Nephron (organoid): ENCODE measurements around the gene ENPP6.

ENCODE experiments used
- H3K27ac Mint-ChIP-seq, 3 experiments: 2 replicates each; pipeline ENCODE4 v1.8.0; 2020; ENCODE audit warnings: mixed read lengths in 3 of 3, mild to moderate bottlenecking in 2 of 3, moderate library complexity in 1 of 3
- H3K27me3 Mint-ChIP-seq: 2 replicates; pipeline ENCODE4 v1.8.0; 2021; ENCODE audit warnings: low read depth, mild to moderate bottlenecking, moderate library complexity, mixed read lengths
- H3K36me3 Mint-ChIP-seq: 2 replicates; pipeline ENCODE4 v1.8.0; 2020; ENCODE audit warnings: low read depth, mixed read lengths
- H3K4me1 Mint-ChIP-seq: 2 replicates; pipeline ENCODE4 v1.8.0; 2020; ENCODE audit warnings: mixed read lengths
- H3K4me3 Mint-ChIP-seq, 3 experiments: 2 replicates each; pipeline ENCODE4 v1.8.0; 2020; ENCODE audit warnings: mild to moderate bottlenecking in 3 of 3, mixed read lengths in 3 of 3, moderate library complexity in 2 of 3
- H3K9me3 Mint-ChIP-seq: 2 replicates; pipeline ENCODE4 v1.8.0; 2020; ENCODE audit warnings: mixed read lengths
- TF ChIP-seq, protein P1 (sequence below), 3 experiments: fragments of 200-600 bp; sonication (generic); IDR thresholded peaks; one replicate each; pipeline ENCODE4 v1.5.0; 2021; ENCODE audit warnings: antibody characterized with exemption in 3 of 3; ENCODE audit not compliant: unreplicated experiment in 3 of 3

Gene ENPP6

DNA sequence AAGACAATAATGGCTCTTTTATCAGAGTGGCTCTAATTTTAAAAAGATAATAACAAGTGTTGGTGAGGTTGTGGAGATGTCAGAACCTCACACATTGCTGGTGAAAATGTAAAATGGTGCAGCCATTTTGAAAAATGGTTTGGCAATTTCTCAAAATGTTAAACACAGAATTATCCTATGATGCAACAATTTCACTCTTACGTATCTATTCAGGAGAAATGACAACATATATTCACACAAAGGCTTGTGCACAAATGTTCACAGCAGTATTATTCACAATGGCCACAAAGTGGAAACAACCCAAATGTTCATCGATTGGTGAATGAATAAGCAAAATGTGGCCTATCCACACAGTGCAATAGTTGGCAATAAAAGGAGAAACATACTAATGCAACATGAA is 24.7 kb downstream of the ENPP6 start:
- TF ChIP-seq, protein P1, sequence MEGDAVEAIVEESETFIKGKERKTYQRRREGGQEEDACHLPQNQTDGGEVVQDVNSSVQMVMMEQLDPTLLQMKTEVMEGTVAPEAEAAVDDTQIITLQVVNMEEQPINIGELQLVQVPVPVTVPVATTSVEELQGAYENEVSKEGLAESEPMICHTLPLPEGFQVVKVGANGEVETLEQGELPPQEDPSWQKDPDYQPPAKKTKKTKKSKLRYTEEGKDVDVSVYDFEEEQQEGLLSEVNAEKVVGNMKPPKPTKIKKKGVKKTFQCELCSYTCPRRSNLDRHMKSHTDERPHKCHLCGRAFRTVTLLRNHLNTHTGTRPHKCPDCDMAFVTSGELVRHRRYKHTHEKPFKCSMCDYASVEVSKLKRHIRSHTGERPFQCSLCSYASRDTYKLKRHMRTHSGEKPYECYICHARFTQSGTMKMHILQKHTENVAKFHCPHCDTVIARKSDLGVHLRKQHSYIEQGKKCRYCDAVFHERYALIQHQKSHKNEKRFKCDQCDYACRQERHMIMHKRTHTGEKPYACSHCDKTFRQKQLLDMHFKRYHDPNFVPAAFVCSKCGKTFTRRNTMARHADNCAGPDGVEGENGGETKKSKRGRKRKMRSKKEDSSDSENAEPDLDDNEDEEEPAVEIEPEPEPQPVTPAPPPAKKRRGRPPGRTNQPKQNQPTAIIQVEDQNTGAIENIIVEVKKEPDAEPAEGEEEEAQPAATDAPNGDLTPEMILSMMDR (IDR thresholded peaks at IDR 0.05; ENCODE audit: unreplicated experiment in 3 of 3), result no peak
- Mint-ChIP-seq H3K27ac (no peak overlapping the region), H3K4me3 (no peak overlapping the region), H3K27me3 (peaks cover 4% of the 10 kb centered on the region), H3K4me1 (peaks cover 27% of the 10 kb centered on the region), H3K9me3 (no peaks in the 10 kb centered on the region), H3K36me3 (no peaks in the 10 kb centered on the region)

DNA sequence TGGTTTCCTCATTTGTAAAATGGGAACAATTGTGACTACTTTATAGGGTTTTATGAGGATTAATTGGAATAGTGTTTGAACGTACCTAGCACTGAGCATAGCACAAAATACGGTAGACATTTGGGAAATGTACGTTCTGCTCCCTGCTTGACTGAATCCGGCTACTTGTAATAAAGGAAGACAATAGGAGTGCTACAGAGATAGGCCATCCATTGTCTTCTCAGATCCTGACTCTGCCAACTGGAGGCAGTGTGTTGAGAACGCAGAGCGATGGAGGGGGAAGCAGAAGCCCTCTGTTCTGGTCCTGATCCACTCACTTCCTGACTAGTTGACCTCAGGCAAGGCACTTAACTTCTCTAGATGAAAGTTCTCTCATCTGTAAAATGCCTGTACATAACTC is 26.4 kb downstream of the ENPP6 start:
- Mint-ChIP-seq H3K4me3 (no peak overlapping the region), H3K4me1 (peaks cover 11% of the 10 kb centered on the region), H3K27me3 (peaks cover 4% of the 10 kb centered on the region), H3K27ac (no peak overlapping the region), H3K36me3 (no peaks in the 10 kb centered on the region), H3K9me3 (no peaks in the 10 kb centered on the region)
- TF ChIP-seq, protein P1 (IDR thresholded peaks at IDR 0.05; ENCODE audit: unreplicated experiment in 3 of 3), result no peak

- Mint-ChIP-seq H3K27me3 (peaks cover 4% of the 10 kb centered on the region), H3K4me3 (no peak overlapping the region), H3K27ac (no peak overlapping the region)
Observed at GRCh38 chr4:184190711-184191110, 27.0 kb downstream of the ENPP6 start.

GRCh38 chr4:184189966-184190365 is 27.7 kb downstream of the ENPP6 start:
- peaks cover 10% of the 10 kb centered on the region for H3K27me3 Mint-ChIP-seq
- no peak overlapping the region for H3K27ac Mint-ChIP-seq
- no peaks in the 10 kb centered on the region for H3K4me1 Mint-ChIP-seq
- no peaks in the 10 kb centered on the region for H3K9me3 Mint-ChIP-seq
- TF ChIP-seq, protein P1 (IDR thresholded peaks at IDR 0.05; ENCODE audit: unreplicated experiment in 3 of 3), result no peak
- no peak overlapping the region for H3K4me3 Mint-ChIP-seq
- H3K36me3 Mint-ChIP-seq, result no peaks in the 10 kb centered on the region

More at GRCh38 chr4:184190711-184191110, 27.0 kb downstream of the ENPP6 start:
- no peaks in the 10 kb centered on the region for H3K9me3 Mint-ChIP-seq
- peaks cover 6% of the 10 kb centered on the region for H3K4me1 Mint-ChIP-seq
- TF ChIP-seq, protein P1 (IDR thresholded peaks at IDR 0.05; ENCODE audit: unreplicated experiment in 3 of 3), result no peak
- no peaks in the 10 kb centered on the region for H3K36me3 Mint-ChIP-seq

GRCh38 chr4:184188443-184189400 is 29.0 kb downstream of the ENPP6 start:
- TF ChIP-seq, protein P1 (IDR thresholded peaks at IDR 0.05; ENCODE audit: unreplicated experiment in 3 of 3), result no peak
- H3K4me1 Mint-ChIP-seq, result no peaks in the 10 kb centered on the region
- no peaks in the 10 kb centered on the region for H3K36me3 Mint-ChIP-seq
- H3K27ac Mint-ChIP-seq, result no peak overlapping the region
- peaks cover 10% of the 10 kb centered on the region for H3K27me3 Mint-ChIP-seq
- no peaks in the 10 kb centered on the region for H3K9me3 Mint-ChIP-seq
- no peak overlapping the region for H3K4me3 Mint-ChIP-seq

GRCh38 chr4:184177271-184177670 is 40.4 kb downstream of the ENPP6 start:
- Mint-ChIP-seq H3K9me3 (peaks cover 41% of the 10 kb centered on the region), H3K36me3 (no peaks in the 10 kb centered on the region), H3K4me3 (no peak overlapping the region), H3K27ac (no peak overlapping the region), H3K4me1 (no peaks in the 10 kb centered on the region), H3K27me3 (peaks cover 8% of the 10 kb centered on the region)
- TF ChIP-seq, protein P1 (IDR thresholded peaks at IDR 0.05; ENCODE audit: unreplicated experiment in 3 of 3), result no peak
